Gastroesophageal sphincter (tissue), 3 donors: ENCODE measurements around the gene ODAD4.

Experiments
- POLR2A ChIP-seq, 2 donors: fragments of 450-650 bp; IDR thresholded peaks; one replicate each; pipeline ENCODE4 v1.6.1; 2017; ENCODE audit warnings: antibody characterized with exemption in 2 of 2, mild to moderate bottlenecking in 2 of 2, moderate library complexity in 1 of 2
- POLR2AphosphoS5 ChIP-seq: sonication (generic); formaldehyde crosslinking; IDR thresholded peaks from one replicate; pipeline ENCODE4 v1.6.1; 2017; ENCODE audit warnings: antibody characterized with exemption
- TF ChIP-seq, protein P1 (sequence below), 4 experiments: fragments of 200-600 bp in 2 of 4; fragments of 450-650 bp in 2 of 4; sonication (generic) in 1 of 4; IDR thresholded peaks; one replicate each; pipeline ENCODE4 v1.5.1; 2017 to 2019; ENCODE audit warnings: antibody characterized with exemption in 4 of 4, mild to moderate bottlenecking in 2 of 4, moderate library complexity in 2 of 4

DNA sequence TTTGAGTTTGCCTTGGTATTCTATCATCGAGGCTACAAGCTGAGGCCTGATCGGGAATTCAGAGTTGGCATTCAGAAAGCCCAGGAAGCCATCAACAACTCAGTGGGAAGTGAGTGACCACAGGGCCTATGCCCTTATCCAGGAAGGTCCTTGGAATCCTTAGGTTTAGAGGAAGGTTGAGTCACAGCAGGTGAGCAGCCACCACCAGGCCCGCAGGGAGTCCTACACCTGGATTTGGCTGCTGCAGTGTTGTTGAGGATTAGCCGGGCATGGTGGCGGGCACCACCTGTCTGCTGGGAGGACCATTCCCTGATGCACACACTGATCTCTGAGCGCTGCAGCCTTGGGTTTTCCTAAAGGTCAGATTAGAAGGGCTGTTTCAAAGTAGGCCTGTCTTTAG is 5.2 kb downstream of the ODAD4 start:
- TF ChIP-seq, protein P1, sequence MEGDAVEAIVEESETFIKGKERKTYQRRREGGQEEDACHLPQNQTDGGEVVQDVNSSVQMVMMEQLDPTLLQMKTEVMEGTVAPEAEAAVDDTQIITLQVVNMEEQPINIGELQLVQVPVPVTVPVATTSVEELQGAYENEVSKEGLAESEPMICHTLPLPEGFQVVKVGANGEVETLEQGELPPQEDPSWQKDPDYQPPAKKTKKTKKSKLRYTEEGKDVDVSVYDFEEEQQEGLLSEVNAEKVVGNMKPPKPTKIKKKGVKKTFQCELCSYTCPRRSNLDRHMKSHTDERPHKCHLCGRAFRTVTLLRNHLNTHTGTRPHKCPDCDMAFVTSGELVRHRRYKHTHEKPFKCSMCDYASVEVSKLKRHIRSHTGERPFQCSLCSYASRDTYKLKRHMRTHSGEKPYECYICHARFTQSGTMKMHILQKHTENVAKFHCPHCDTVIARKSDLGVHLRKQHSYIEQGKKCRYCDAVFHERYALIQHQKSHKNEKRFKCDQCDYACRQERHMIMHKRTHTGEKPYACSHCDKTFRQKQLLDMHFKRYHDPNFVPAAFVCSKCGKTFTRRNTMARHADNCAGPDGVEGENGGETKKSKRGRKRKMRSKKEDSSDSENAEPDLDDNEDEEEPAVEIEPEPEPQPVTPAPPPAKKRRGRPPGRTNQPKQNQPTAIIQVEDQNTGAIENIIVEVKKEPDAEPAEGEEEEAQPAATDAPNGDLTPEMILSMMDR (IDR thresholded peaks at IDR 0.05), result no peak
- TF ChIP-seq POLR2A (IDR thresholded peaks at IDR 0.05) (no peak), POLR2AphosphoS5 (no peak)
